Measurements from ENCODE around the gene NLRC5.

NLRC5 gene

GRCh38 chr16:57125969-57126368 lies 136.6 kb downstream of the NLRC5 start:
- in situ Hi-C loops (cut with HindIII; ENCODE audit: low sequenced_read_pairs) = no loop called here
- TF ChIP-seq, protein P1, sequence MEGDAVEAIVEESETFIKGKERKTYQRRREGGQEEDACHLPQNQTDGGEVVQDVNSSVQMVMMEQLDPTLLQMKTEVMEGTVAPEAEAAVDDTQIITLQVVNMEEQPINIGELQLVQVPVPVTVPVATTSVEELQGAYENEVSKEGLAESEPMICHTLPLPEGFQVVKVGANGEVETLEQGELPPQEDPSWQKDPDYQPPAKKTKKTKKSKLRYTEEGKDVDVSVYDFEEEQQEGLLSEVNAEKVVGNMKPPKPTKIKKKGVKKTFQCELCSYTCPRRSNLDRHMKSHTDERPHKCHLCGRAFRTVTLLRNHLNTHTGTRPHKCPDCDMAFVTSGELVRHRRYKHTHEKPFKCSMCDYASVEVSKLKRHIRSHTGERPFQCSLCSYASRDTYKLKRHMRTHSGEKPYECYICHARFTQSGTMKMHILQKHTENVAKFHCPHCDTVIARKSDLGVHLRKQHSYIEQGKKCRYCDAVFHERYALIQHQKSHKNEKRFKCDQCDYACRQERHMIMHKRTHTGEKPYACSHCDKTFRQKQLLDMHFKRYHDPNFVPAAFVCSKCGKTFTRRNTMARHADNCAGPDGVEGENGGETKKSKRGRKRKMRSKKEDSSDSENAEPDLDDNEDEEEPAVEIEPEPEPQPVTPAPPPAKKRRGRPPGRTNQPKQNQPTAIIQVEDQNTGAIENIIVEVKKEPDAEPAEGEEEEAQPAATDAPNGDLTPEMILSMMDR (IDR thresholded peaks at IDR 0.05; ENCODE audit: low read depth, low read length) = no peak
- no peak overlapping the region for H3K4me3 ChIP-seq (ENCODE audit: low read depth, low read length)
- no peak for DNase-seq (ENCODE audit: low read depth, low spot score)

DNA sequence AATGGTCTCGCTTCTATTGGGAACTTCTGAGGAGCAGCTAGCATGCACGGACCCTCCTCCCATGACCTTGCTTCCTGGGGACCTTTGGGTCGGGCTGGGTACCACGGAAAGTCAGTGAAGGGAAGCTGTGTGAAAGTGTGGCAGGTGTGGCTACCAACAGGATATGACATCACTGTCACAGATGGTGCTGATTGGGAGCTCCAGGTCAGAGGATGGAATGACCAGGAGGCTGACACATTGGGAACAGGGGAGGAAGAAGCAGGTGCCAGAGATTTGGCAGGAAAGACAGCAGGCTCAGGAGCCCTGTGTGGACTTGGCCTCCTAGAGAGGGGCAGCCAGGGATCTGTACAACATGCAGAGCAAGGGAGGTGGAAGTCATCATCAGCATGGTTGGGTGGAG lies 137.1 kb downstream of the NLRC5 start:
- H3K4me3 ChIP-seq (ENCODE audit: low read depth, low read length) = no peak overlapping the region
- TF ChIP-seq, protein P1 (IDR thresholded peaks at IDR 0.05; ENCODE audit: low read depth, low read length) = no peak
- in situ Hi-C loops (cut with HindIII; ENCODE audit: low sequenced_read_pairs) = no loop called here
- no peak for DNase-seq (ENCODE audit: low read depth, low spot score)

DNA sequence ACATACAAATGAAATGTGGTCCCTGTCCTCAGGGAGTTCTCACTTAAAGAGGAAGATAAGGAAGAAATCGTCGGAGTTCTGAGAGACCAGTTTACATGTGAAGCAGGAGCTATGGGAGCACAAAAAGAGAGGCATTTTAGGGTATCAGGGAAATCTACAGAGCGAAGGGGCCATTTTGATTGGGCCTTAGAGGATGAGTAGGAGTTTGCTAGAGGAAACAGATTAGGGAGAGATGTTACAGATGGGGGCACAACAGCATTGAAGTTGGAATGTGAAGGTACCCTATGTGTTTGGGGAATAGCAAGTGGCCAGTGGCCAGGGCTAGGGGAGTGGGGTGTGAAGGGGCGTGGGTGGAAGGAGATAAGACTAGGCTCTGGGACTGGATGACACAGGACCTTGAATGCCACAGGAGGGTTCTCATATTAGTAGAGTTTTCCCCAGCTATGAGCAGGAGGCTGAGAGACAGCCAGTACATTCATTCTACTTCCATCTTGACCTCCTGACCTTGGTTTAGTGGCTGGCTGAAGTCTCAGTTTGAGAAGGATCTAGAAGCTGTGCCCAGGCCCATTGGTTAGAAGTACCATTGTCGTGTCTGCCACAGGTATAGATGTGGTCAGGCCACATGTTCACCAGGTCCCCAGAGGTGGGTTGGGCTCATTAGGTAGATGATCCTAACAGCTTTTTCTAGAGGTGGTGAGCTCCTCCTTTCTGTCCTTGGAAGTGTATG lies 137.8 kb downstream of the NLRC5 start:
- no peak overlapping the region for H3K4me3 ChIP-seq (ENCODE audit: low read depth, low read length)
- TF ChIP-seq, protein P1 (IDR thresholded peaks at IDR 0.05; ENCODE audit: low read depth, low read length) = no peak
- in situ Hi-C loops (cut with HindIII; ENCODE audit: low sequenced_read_pairs) = no loop called here
- no peak for DNase-seq (ENCODE audit: low read depth, low spot score)

DNA sequence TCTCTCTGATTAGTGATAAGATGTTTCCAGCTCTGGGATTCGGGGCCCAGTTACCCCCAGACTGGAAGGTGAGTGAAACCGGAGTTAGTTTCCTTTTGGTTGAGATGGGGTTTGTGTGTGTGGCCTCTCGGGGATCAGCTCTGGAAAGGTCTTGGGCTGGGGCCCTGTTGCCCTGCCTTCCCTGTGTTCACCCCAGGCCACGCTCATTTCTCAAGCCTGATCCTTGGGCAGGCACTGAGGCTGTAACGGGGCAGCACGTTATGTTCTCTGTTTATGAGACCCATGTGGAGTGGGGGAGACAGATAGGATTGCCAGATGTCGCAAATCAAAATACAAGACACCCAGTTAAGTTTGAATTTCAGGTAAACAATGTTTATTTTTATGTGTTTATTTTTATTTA lies 138.5 kb downstream of the NLRC5 start:
- in situ Hi-C loops (cut with HindIII; ENCODE audit: low sequenced_read_pairs) = no loop called here

GRCh38 chr16:57128771-57129389 lies 139.5 kb downstream of the NLRC5 start:
- in situ Hi-C loops (cut with HindIII; ENCODE audit: low sequenced_read_pairs) = no loop called here
- no peak for DNase-seq (ENCODE audit: low read depth, low spot score)
- H3K4me3 ChIP-seq (ENCODE audit: low read depth, low read length) = no peak overlapping the region
- TF ChIP-seq, protein P1 (IDR thresholded peaks at IDR 0.05; ENCODE audit: low read depth, low read length) = no peak

More for the DNA sequence above, 138.5 kb downstream of the NLRC5 start:
- no peak overlapping the region for H3K4me3 ChIP-seq (ENCODE audit: low read depth, low read length)
- TF ChIP-seq, protein P1 (IDR thresholded peaks at IDR 0.05; ENCODE audit: low read depth, low read length) = no peak
- DNase-seq (ENCODE audit: low read depth, low spot score) = no peak

GRCh38 chr16:57130950-57131321 lies 141.6 kb downstream of the NLRC5 start:
- no peak for DNase-seq (ENCODE audit: low read depth, low spot score)
- TF ChIP-seq, protein P1 (IDR thresholded peaks at IDR 0.05; ENCODE audit: low read depth, low read length) = no peak
- in situ Hi-C loops (cut with HindIII; ENCODE audit: low sequenced_read_pairs) = no loop called here
- no peak overlapping the region for H3K4me3 ChIP-seq (ENCODE audit: low read depth, low read length)
